ENCODE measurements around the gene CRACR2A.

CRACR2A gene

DNA sequence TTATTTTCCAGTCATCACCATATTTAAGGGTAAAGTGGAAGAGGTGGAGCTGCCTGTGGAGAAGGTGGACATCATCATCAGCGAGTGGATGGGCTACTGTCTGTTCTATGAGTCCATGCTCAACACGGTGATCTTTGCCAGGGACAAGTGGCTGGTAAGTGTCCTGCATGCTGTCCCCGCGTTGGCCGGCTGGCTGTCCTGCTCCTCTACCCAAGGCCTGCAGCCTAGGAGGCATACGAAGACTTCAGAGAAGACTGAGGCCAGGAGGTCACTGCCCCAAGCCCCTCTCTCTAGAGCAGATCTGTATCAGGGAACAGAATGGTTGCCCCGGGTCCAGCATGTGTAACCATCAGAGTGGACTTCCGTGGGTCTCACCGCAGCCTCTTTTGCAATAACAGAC lies 184.2 kb downstream of the CRACR2A start:
- TF ChIP-seq POLR2A (IDR thresholded peaks at IDR 0.05; ENCODE audit: low read depth, low read length) = no peak
- TF ChIP-seq POU2F2 (IDR thresholded peaks at IDR 0.05; ENCODE audit: low read depth, low read length) = no peak
- TF ChIP-seq POLR2AphosphoS5 (IDR thresholded peaks at IDR 0.05; ENCODE audit: low read depth, low read length) = no peak
- TF ChIP-seq TAF1 (IDR thresholded peaks at IDR 0.05; ENCODE audit: low read depth, low read length) = no peak
- no peak for TF ChIP-seq SPI1 (IDR thresholded peaks at IDR 0.05; ENCODE audit: low read depth, low read length)
- TF ChIP-seq PAX5 (IDR thresholded peaks at IDR 0.05; ENCODE audit: insufficient read depth, low read length, severe bottlenecking) = no peak
- DNase-seq (ENCODE audit: insufficient read length, low spot score) (no peak), FAIRE-seq (no peak)

DNA sequence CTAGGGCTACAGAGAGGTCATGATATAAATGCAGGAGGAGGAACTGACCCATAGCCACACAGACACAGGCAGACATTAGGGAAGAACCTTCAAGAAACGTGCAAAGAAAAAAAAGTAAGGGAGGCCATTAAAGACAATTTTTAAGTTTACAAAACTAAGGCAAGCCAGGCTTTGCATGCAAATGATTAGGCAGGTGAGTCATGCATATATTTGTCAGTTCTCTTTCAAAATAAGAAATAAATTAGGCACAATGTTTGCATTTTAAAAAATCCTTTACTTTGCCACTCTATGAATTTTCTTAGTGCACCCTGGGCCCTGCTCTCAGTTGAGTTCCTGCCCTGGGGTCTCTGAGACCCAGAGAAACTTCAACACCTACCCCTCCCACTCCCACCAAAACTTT lies 186.9 kb downstream of the CRACR2A start:
- FAIRE-seq (no peak), DNase-seq (ENCODE audit: insufficient read length, low spot score) (no peak)
- no peak for TF ChIP-seq PAX5 (IDR thresholded peaks at IDR 0.05; ENCODE audit: insufficient read depth, low read length, severe bottlenecking)
- TF ChIP-seq SPI1 (IDR thresholded peaks at IDR 0.05; ENCODE audit: low read depth, low read length) = no peak
- no peak for TF ChIP-seq TAF1 (IDR thresholded peaks at IDR 0.05; ENCODE audit: low read depth, low read length)
